PC-9 (cell line): ENCODE data around the gene NCF4. TPM values are rescaled to one million over a fixed set of nuclear protein-coding genes. Genes with fewer than 3 reads are reported as not detected.

Source experiments
- BruUV-seq: library from RNA; stranded (reverse); fragments of 400-500 nt; replicated peaks from 2 replicates; lab custom pipeline; 2021; lab: Mats Ljungman, UMichigan
- CTCF ChIA-PET: fragments of 300-600 bp; sonication (Branson Sonifier 250); formaldehyde crosslinking; loops from one replicate; lab custom pipeline; 2022; ENCODE audit warnings: antibody characterized with exemption; lab: Charles Lee
- POLR2A ChIA-PET: fragments of 300-600 bp; sonication (Branson Sonifier 250); formaldehyde crosslinking; loops from one replicate; lab custom pipeline; 2022; ENCODE audit warnings: antibody characterized with exemption; ENCODE audit not compliant: unreplicated experiment; lab: Charles Lee
- DNase-seq, 2 experiments: peaks; one replicate each; pipeline versions ENCODE4 v3.0.0 to v3.0.0-alpha.2; 2015 to 2022; ENCODE audit warnings: mixed read lengths in 1 of 2
- H2AFZ ChIP-seq: fragments of 200-600 bp; sonication (generic); 2 replicates; pipeline ENCODE4 v1.8.1; 2017; ENCODE audit warnings: antibody characterized with exemption
- H3F3A ChIP-seq: fragments of 200-600 bp; sonication (generic); 2 replicates; pipeline ENCODE4 v1.8.1; 2017; ENCODE audit warnings: antibody characterized with exemption, mild to moderate bottlenecking, low read depth; ENCODE audit not compliant: insufficient read depth
- H3K27ac ChIP-seq: fragments of 200-600 bp; sonication (generic); 2 replicates; pipeline ENCODE4 v1.6.1; 2016; ENCODE audit warnings: mixed run types
- H3K27me3 ChIP-seq: fragments of 200-600 bp; sonication (generic); 2 replicates; pipeline ENCODE4 v1.6.1; 2016; ENCODE audit warnings: low read depth, mixed run types; ENCODE audit not compliant: insufficient read depth
- H3K36me3 ChIP-seq: fragments of 200-600 bp; sonication (generic); 2 replicates; pipeline ENCODE4 v1.6.1; 2016; ENCODE audit warnings: low read depth, mixed run types
- H3K4me1 ChIP-seq: fragments of 200-600 bp; sonication (generic); replicated peaks from 2 replicates; pipeline ENCODE4 v1.6.1; 2016; ENCODE audit warnings: mixed run types; ENCODE audit not compliant: insufficient read depth
- H3K4me2 ChIP-seq: fragments of 200-600 bp; sonication (generic); 2 replicates; pipeline ENCODE4 v1.6.1; 2017; ENCODE audit warnings: mixed run types
- H3K4me3 ChIP-seq: fragments of 200-600 bp; sonication (generic); 2 replicates; pipeline ENCODE4 v1.6.1; 2016; ENCODE audit warnings: mixed run types
- H3K79me2 ChIP-seq: fragments of 200-600 bp; sonication (generic); 2 replicates; pipeline ENCODE4 v1.6.1; 2017; ENCODE audit warnings: low read depth, mixed run types
- H3K9me2 ChIP-seq: fragments of 200-600 bp; sonication (generic); 2 replicates; pipeline ENCODE4 v1.8.1; 2017; ENCODE audit warnings: mild to moderate bottlenecking; ENCODE audit not compliant: insufficient read depth
- H3K9me3 ChIP-seq: fragments of 200-600 bp; sonication (generic); 2 replicates; pipeline ENCODE4 v1.8.1; 2016; ENCODE audit warnings: low read depth; ENCODE audit not compliant: insufficient read depth
- H4K20me1 ChIP-seq: fragments of 200-600 bp; sonication (generic); 2 replicates; pipeline ENCODE4 v1.8.1; 2017; ENCODE audit not compliant: insufficient read depth
- CTCF ChIP-seq: fragments of 200-600 bp; sonication (generic); conservative IDR thresholded peaks from 2 replicates; pipeline ENCODE4 v1.6.1; 2017; ENCODE audit warnings: mixed run types, antibody characterized with exemption, mild to moderate bottlenecking, moderate library complexity
- EZH2 ChIP-seq: fragments of 200-600 bp; sonication (generic); IDR thresholded peaks from 2 replicates; pipeline ENCODE4 v1.8.0; 2017; ENCODE audit warnings: antibody characterized with exemption, low read depth
- intact Hi-C: fragments of 100-400 bp; cut with micrococcal nuclease; formaldehyde crosslinking; loops from one replicate; pipeline ENCODE4 v1.10.0; 2022; ENCODE audit not compliant: unreplicated experiment
- total RNA-seq: library from RNA; stranded (reverse); gene quantifications from 2 replicates; pipeline ENCODE4 v1.2.3, GENCODE V29; 2021

NCF4 gene
- total RNA-seq, 1 experiment from 2014 or later: 3.9 TPM

GRCh38 chr22:36815558-36816338 lies 45.1 kb upstream of the NCF4 start:
- Histone ChIP-seq H2AFZ (no peak overlapping the region), H3K4me2 (no peak overlapping the region), H3K79me2 (no peaks in the 10 kb centered on the region), H3K36me3 (no peaks in the 10 kb centered on the region), H3F3A (no peaks in the 10 kb centered on the region), H4K20me1 (no peaks in the 10 kb centered on the region), H3K27me3 (peaks cover 80% of the 10 kb centered on the region), H3K9me3 (no peaks in the 10 kb centered on the region), H3K27ac (no peak overlapping the region), H3K4me3 (no peak overlapping the region), H3K9me2 (no peaks in the 10 kb centered on the region), H3K4me1 (0 out of 2 replicates have a peak, but pooled peaks cover 5% of the 10 kb centered on the region)
- intact Hi-C loops: no loop called here
- DNase-seq: no peak
- TF ChIP-seq EZH2 (no peak), CTCF (no peak)
- POLR2A ChIA-PET: no interaction called here
- BruUV-seq: no TSS peak
- CTCF ChIA-PET: no interaction called here

- peaks cover 81% of the 10 kb centered on the region for H3K27me3 ChIP-seq
- no peaks in the 10 kb centered on the region for H3K79me2 ChIP-seq
- H3K27ac ChIP-seq: no peak overlapping the region
- DNase-seq: no peak
- ChIA-PET CTCF (no interaction called here), POLR2A (no interaction called here)
- TF ChIP-seq CTCF (no peak), EZH2 (no peak)
- H3K4me2 ChIP-seq: peak overlapping the region; percentile 72; the same call in 1 of the 2 replicates
- no peak overlapping the region for H2AFZ ChIP-seq
- BruUV-seq: no TSS peak
- no peaks in the 10 kb centered on the region for H3K9me3 ChIP-seq
- 0 out of 2 replicates have a peak, but pooled peaks cover 5% of the 10 kb centered on the region for H3K4me1 ChIP-seq
- intact Hi-C loops: no loop called here
- no peaks in the 10 kb centered on the region for H3F3A ChIP-seq
- H4K20me1 ChIP-seq: no peaks in the 10 kb centered on the region
- no peaks in the 10 kb centered on the region for H3K36me3 ChIP-seq
- H3K4me3 ChIP-seq: no peak overlapping the region
- no peaks in the 10 kb centered on the region for H3K9me2 ChIP-seq
Observed at GRCh38 chr22:36816339-36816635, 44.5 kb upstream of the NCF4 start.

GRCh38 chr22:36816636-36817524 lies 43.9 kb upstream of the NCF4 start, which contains the start of gene PVALB:
PVALB (minus strand) TSS chr22:36817035; CDS start chr22:36817005, 30 bp downstream.
- TF ChIP-seq CTCF (no peak), EZH2 (peak; percentile 94)
- Histone ChIP-seq H3K4me3 (peak within 1 kb of the TSS; percentile 25; the same call in 1 of the 2 replicates), H3F3A (no peaks in the 10 kb centered on the region), H3K79me2 (no peaks in the 10 kb centered on the region), H3K9me3 (no peaks in the 10 kb centered on the region), H3K27ac (no peak within 1 kb of the TSS), H4K20me1 (no peaks in the 10 kb centered on the region), H3K36me3 (no peaks in the 10 kb centered on the region), H3K4me2 (peak within 1 kb of the TSS; percentile 72), H3K9me2 (no peaks in the 10 kb centered on the region), H3K27me3 (peaks cover 81% of the 10 kb centered on the region), H2AFZ (no peak within 1 kb of the TSS), H3K4me1 (0 out of 2 replicates have a peak, but pooled peaks cover 5% of the 10 kb centered on the region)
- BruUV-seq: no TSS peak
- ChIA-PET CTCF (no interaction called here), POLR2A (no interaction called here)
- DNase-seq: peak in 1 of 2 experiments; percentile 54
- intact Hi-C loops: no loop called here
